ENCODE data around the gene PLCB1. TPM values are rescaled to one million over a fixed set of nuclear protein-coding genes. Genes with fewer than 3 reads are reported as not detected.

Gene PLCB1
- total RNA-seq, 1 experiment from 2014 or later, result not detected

DNA sequence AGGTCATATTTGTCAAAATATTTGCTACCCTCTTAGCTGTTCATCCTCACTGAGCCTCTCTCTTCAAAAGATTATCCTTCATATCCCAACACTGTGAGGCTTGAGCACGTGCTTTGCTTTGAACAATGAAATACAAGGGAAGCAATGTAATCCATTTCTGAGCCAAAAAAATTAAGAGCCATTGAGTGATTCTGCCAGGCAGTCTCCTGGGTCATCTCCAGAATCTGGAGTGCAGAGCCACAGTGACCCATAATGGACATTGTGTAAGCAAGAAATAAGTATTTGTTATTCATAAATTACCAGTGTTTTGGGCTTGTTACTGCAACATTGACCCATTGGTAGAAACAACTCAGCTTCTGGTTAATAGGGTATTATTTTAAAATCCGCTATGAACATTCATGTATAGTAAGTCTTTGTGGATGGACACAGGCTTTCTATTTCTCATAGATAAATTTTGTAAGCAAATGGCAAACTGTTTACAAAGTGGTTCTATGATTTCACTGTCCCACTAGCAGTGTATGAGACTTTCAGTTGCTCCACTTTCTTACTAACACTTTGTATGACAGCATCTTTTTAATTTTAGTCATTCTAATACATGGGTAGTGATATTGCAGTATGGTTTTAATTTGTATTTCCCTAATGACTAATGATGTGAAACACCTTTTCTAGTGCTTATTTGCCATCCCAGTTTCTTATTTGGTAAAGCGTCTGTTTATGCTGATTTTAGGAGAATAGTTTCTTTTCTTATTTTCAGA lies 358.2 kb downstream of the PLCB1 start:
- TF ChIP-seq, protein P1, sequence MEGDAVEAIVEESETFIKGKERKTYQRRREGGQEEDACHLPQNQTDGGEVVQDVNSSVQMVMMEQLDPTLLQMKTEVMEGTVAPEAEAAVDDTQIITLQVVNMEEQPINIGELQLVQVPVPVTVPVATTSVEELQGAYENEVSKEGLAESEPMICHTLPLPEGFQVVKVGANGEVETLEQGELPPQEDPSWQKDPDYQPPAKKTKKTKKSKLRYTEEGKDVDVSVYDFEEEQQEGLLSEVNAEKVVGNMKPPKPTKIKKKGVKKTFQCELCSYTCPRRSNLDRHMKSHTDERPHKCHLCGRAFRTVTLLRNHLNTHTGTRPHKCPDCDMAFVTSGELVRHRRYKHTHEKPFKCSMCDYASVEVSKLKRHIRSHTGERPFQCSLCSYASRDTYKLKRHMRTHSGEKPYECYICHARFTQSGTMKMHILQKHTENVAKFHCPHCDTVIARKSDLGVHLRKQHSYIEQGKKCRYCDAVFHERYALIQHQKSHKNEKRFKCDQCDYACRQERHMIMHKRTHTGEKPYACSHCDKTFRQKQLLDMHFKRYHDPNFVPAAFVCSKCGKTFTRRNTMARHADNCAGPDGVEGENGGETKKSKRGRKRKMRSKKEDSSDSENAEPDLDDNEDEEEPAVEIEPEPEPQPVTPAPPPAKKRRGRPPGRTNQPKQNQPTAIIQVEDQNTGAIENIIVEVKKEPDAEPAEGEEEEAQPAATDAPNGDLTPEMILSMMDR (conservative IDR thresholded peaks at IDR 0.05), result no peak
- TF ChIP-seq EZH2 (IDR thresholded peaks at IDR 0.05; ENCODE audit: low read depth), result no peak
- no TSS peak for BruUV-seq (replicated peaks)
- no peaks in the 10 kb centered on the region for H3F3A ChIP-seq (ENCODE audit: insufficient read depth, low read depth)
- POLR2A ChIA-PET (ENCODE audit: unreplicated experiment), result no interaction called here
- CTCF ChIA-PET, result no interaction called here
- H4K20me1 ChIP-seq (ENCODE audit: insufficient read depth), result no peaks in the 10 kb centered on the region
- no peak overlapping the region for H2AFZ ChIP-seq
- no peaks in the 10 kb centered on the region for H3K4me1 ChIP-seq (replicated peaks; ENCODE audit: insufficient read depth)
- no peaks in the 10 kb centered on the region for H3K36me3 ChIP-seq (ENCODE audit: low read depth)
- H3K9me3 ChIP-seq (ENCODE audit: insufficient read depth, low read depth), result no peaks in the 10 kb centered on the region
- no peaks in the 10 kb centered on the region for H3K9me2 ChIP-seq (ENCODE audit: insufficient read depth)
- no peaks in the 10 kb centered on the region for H3K79me2 ChIP-seq (ENCODE audit: low read depth)
- no peak overlapping the region for H3K4me2 ChIP-seq
- intact Hi-C loops (cut with micrococcal nuclease; ENCODE audit: unreplicated experiment), result no loop called here
- no peak overlapping the region for H3K4me3 ChIP-seq
- DNase-seq, result no peak
- no peak overlapping the region for H3K27ac ChIP-seq
- peaks cover 4% of the 10 kb centered on the region; the same call in 1 of the 2 replicates for H3K27me3 ChIP-seq (ENCODE audit: insufficient read depth, low read depth)

DNA sequence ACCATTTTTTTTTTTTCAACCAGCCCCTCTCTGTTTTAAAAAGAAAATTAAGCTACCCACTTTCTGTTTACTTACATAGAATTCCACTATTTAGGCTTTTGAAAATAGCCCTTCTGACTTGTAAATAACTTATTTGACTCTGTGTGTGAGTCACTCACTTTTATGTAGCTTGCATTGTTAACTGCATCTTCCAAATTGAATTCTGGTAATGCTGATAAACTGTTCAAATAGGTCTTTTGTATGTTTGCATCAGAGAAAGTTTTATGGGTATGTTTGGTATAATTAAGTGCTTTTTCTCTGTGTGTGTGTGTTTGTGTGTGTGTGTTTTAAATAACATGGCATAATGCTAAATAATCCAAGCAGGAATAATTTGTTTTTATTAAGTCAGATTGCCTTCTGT lies 360.1 kb downstream of the PLCB1 start:
- Histone ChIP-seq H3K79me2 (ENCODE audit: low read depth) (no peaks in the 10 kb centered on the region), H3K9me3 (ENCODE audit: insufficient read depth, low read depth) (no peaks in the 10 kb centered on the region), H3K27me3 (ENCODE audit: insufficient read depth, low read depth) (peaks cover 9% of the 10 kb centered on the region; the same call in 1 of the 2 replicates), H3K36me3 (ENCODE audit: low read depth) (no peaks in the 10 kb centered on the region), H3K9me2 (ENCODE audit: insufficient read depth) (no peaks in the 10 kb centered on the region), H4K20me1 (ENCODE audit: insufficient read depth) (no peaks in the 10 kb centered on the region), H3K27ac (no peak overlapping the region), H3F3A (ENCODE audit: insufficient read depth, low read depth) (no peaks in the 10 kb centered on the region), H2AFZ (no peak overlapping the region), H3K4me1 (replicated peaks; ENCODE audit: insufficient read depth) (no peaks in the 10 kb centered on the region), H3K4me3 (no peak overlapping the region), H3K4me2 (no peak overlapping the region)
- no peak for TF ChIP-seq EZH2 (IDR thresholded peaks at IDR 0.05; ENCODE audit: low read depth)
- TF ChIP-seq, protein P1 (conservative IDR thresholded peaks at IDR 0.05), result no peak
- no peak for DNase-seq
- intact Hi-C loops (cut with micrococcal nuclease; ENCODE audit: unreplicated experiment), result no loop called here
- POLR2A ChIA-PET (ENCODE audit: unreplicated experiment), result no interaction called here
- CTCF ChIA-PET, result no interaction called here
- no TSS peak for BruUV-seq (replicated peaks)

DNA sequence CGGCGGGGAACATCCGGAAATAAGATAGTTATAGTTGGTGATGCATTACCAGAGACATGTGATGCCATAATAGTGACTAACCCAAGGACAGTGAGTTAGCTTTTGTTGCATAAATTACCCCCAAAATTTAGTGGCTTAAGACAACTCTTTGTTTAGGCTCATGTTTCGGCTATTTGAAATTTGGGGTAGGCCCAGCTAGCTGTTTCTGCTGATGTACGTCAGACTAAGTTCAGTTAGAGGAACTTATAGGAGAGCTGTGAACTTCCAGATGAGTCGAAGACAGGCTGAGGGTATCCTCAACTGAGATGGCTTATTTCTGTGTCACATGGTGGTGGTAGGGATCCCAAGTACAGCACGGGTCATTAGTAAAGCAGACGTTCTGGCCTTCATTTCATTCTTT lies 366.5 kb downstream of the PLCB1 start:
- no TSS peak for BruUV-seq (replicated peaks)
- no peak overlapping the region for H3K4me2 ChIP-seq
- H2AFZ ChIP-seq, result no peak overlapping the region; the same call in 1 of the 2 replicates
- H3K4me1 ChIP-seq (replicated peaks; ENCODE audit: insufficient read depth), result no peaks in the 10 kb centered on the region
- no peaks in the 10 kb centered on the region for H3K9me3 ChIP-seq (ENCODE audit: insufficient read depth, low read depth)
- peaks cover 9% of the 10 kb centered on the region; the same call in 1 of the 2 replicates for H3K27me3 ChIP-seq (ENCODE audit: insufficient read depth, low read depth)
- no peak overlapping the region for H3K4me3 ChIP-seq
- H3K27ac ChIP-seq, result no peak overlapping the region
- H3K36me3 ChIP-seq (ENCODE audit: low read depth), result no peaks in the 10 kb centered on the region
- H3F3A ChIP-seq (ENCODE audit: insufficient read depth, low read depth), result no peaks in the 10 kb centered on the region
- no peak for DNase-seq
- CTCF ChIA-PET, result no interaction called here
- no peaks in the 10 kb centered on the region for H3K79me2 ChIP-seq (ENCODE audit: low read depth)
- TF ChIP-seq, protein P1 (conservative IDR thresholded peaks at IDR 0.05), result no peak
- H4K20me1 ChIP-seq (ENCODE audit: insufficient read depth), result no peaks in the 10 kb centered on the region
- H3K9me2 ChIP-seq (ENCODE audit: insufficient read depth), result no peaks in the 10 kb centered on the region
- intact Hi-C loops (cut with micrococcal nuclease; ENCODE audit: unreplicated experiment), result no loop called here
- POLR2A ChIA-PET (ENCODE audit: unreplicated experiment), result no interaction called here

Measured in PC-9 (cell line).